Rectal smooth muscle tissue (tissue), 1 donor: ENCODE results near the gene ABITRAM.
"Not testable (repeated sequence)": the region's sequence is repeated elsewhere in the genome, so short reads cannot be mapped to it uniquely, and the experiment has no call there.

Experiments used
- H3K27ac ChIP-seq: one replicate; pipeline ENCODE4 v1.7.0; 2013; ENCODE audit warnings: low read depth, low read length, inconsistent platforms
- H3K27me3 ChIP-seq: one replicate; pipeline ENCODE4 v1.7.0; 2013; ENCODE audit warnings: low read length; ENCODE audit not compliant: control insufficient read depth, insufficient read depth
- H3K36me3 ChIP-seq: one replicate; pipeline ENCODE4 v1.7.0; 2013; ENCODE audit warnings: low read length; ENCODE audit not compliant: control insufficient read depth, insufficient read depth
- H3K4me1 ChIP-seq: one replicate; pipeline ENCODE4 v1.7.0; 2013; ENCODE audit warnings: low read length; ENCODE audit not compliant: control insufficient read depth, insufficient read depth
- H3K4me3 ChIP-seq: one replicate; pipeline ENCODE4 v1.7.0; 2013; ENCODE audit warnings: low read length
- H3K9ac ChIP-seq: one replicate; pipeline ENCODE4 v1.7.0; 2013; ENCODE audit warnings: low read length

ABITRAM gene

GRCh38 chr9:108905494-108905893 lies 28.7 kb upstream of the ABITRAM start:
- H3K36me3 ChIP-seq, result peaks cover 21% of the 10 kb centered on the region
- no peak overlapping the region for H3K9ac ChIP-seq
- no peak overlapping the region for H3K4me3 ChIP-seq

GRCh38 chr9:108910402-108910801 lies 23.8 kb upstream of the ABITRAM start:
- H3K27ac ChIP-seq, result no peak overlapping the region
- H3K4me1 ChIP-seq, result no peaks in the 10 kb centered on the region
- peaks cover 19% of the 10 kb centered on the region for H3K36me3 ChIP-seq
- no peaks in the 10 kb centered on the region for H3K27me3 ChIP-seq
- H3K4me3 ChIP-seq, result no peak overlapping the region
- H3K9ac ChIP-seq, result no peak overlapping the region

More at GRCh38 chr9:108905494-108905893, 28.7 kb upstream of the ABITRAM start:
- Histone ChIP-seq H3K27me3 (no peaks in the 10 kb centered on the region), H3K4me1 (no peaks in the 10 kb centered on the region), H3K27ac (no peak overlapping the region)

- Histone ChIP-seq H3K9ac (no peak overlapping the region), H3K27ac (no peak overlapping the region), H3K4me1 (no peaks in the 10 kb centered on the region), H3K4me3 (no peak overlapping the region), H3K27me3 (no peaks in the 10 kb centered on the region), H3K36me3 (peaks cover 23% of the 10 kb centered on the region)
Observed at GRCh38 chr9:108910914-108911313, 23.3 kb upstream of the ABITRAM start.

GRCh38 chr9:108911820-108912219 lies 22.4 kb upstream of the ABITRAM start:
- H3K4me3 ChIP-seq, result no peak overlapping the region
- H3K9ac ChIP-seq, result no peak overlapping the region
- H3K27ac ChIP-seq, result no peak overlapping the region
- H3K27me3 ChIP-seq, result no peaks in the 10 kb centered on the region
- no peaks in the 10 kb centered on the region for H3K4me1 ChIP-seq
- peaks cover 23% of the 10 kb centered on the region for H3K36me3 ChIP-seq

DNA sequence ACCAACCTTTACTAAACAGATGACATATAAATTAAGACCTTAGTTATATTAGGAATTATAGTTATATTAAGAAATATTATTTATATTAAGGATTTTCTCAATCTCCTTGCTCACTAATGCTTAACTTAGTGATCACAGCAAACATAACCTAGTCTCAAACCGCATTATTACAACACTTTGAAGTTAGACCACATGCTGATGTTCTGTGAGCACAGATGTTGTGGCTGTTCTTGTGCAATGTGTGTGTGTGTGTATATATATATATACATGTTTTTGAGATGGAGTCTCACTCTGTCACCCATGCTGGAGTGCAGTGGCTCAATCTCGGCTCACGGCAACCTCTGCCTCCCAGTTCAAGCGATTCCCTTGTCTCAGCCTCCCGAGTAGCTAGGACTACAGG lies 20.8 kb upstream of the ABITRAM start:
- Histone ChIP-seq H3K27me3 (no peaks in the 10 kb centered on the region), H3K4me1 (no peaks in the 10 kb centered on the region), H3K36me3 (peaks cover 20% of the 10 kb centered on the region)

GRCh38 chr9:108919517-108919916 lies 14.7 kb upstream of the ABITRAM start:
- Histone ChIP-seq H3K9ac (no peak overlapping the region), H3K36me3 (peaks cover 16% of the 10 kb centered on the region), H3K4me3 (no peak overlapping the region), H3K27ac (no peak overlapping the region), H3K27me3 (no peaks in the 10 kb centered on the region), H3K4me1 (no peaks in the 10 kb centered on the region)

More for the DNA sequence above, 20.8 kb upstream of the ABITRAM start:
- H3K27ac ChIP-seq, result no peak overlapping the region
- no peak overlapping the region for H3K9ac ChIP-seq
- no peak overlapping the region for H3K4me3 ChIP-seq

- not testable (repeated sequence) for H3K27ac ChIP-seq, H3K9ac ChIP-seq, H3K4me3 ChIP-seq, H3K27me3 ChIP-seq, H3K4me1 ChIP-seq
- peaks cover 21% of the 10 kb centered on the region for H3K36me3 ChIP-seq
Observed at GRCh38 chr9:108920401-108920800, 13.8 kb upstream of the ABITRAM start.

- H3K27me3 ChIP-seq, result no peaks in the 10 kb centered on the region
- H3K36me3 ChIP-seq, result peaks cover 21% of the 10 kb centered on the region
- no peaks in the 10 kb centered on the region for H3K4me1 ChIP-seq
- no peak overlapping the region for H3K27ac ChIP-seq
- no peak overlapping the region for H3K9ac ChIP-seq
- no peak overlapping the region for H3K4me3 ChIP-seq
Observed at GRCh38 chr9:108921200-108921599, 13.0 kb upstream of the ABITRAM start.

GRCh38 chr9:108924466-108924865 lies 9.7 kb upstream of the ABITRAM start:
- Histone ChIP-seq H3K9ac (no peak overlapping the region), H3K4me1 (no peaks in the 10 kb centered on the region), H3K4me3 (no peak overlapping the region), H3K27me3 (no peaks in the 10 kb centered on the region), H3K27ac (no peak overlapping the region), H3K36me3 (peaks cover 23% of the 10 kb centered on the region)

- H3K4me3 ChIP-seq, result no peak overlapping the region
- no peaks in the 10 kb centered on the region for H3K27me3 ChIP-seq
- H3K4me1 ChIP-seq, result peaks cover 7% of the 10 kb centered on the region
- no peak overlapping the region for H3K9ac ChIP-seq
- H3K36me3 ChIP-seq, result peaks cover 23% of the 10 kb centered on the region
- H3K27ac ChIP-seq, result no peak overlapping the region
Observed at GRCh38 chr9:108928386-108928785, 5.8 kb upstream of the ABITRAM start.

GRCh38 chr9:108933231-108933717 lies 926 bp upstream of the ABITRAM start:
- Histone ChIP-seq H3K27ac (peak overlapping the region; percentile 91), H3K27me3 (no peaks in the 10 kb centered on the region), H3K4me3 (peak overlapping the region; percentile 96), H3K9ac (peak overlapping the region; percentile 81), H3K4me1 (peaks cover 13% of the 10 kb centered on the region), H3K36me3 (no peaks in the 10 kb centered on the region)

GRCh38 chr9:108933718-108934322 lies 380 bp upstream of the ABITRAM start, which contains the start of gene ELP1:
Gene ELP1 (minus strand): TSS chr9:108934124. CDS start chr9:108931146, 2,978 bp downstream.
- Histone ChIP-seq H3K27ac (peak within 1 kb of the TSS; percentile 91), H3K9ac (peak within 1 kb of the TSS; percentile 81), H3K4me1 (peaks cover 13% of the 10 kb centered on the region), H3K27me3 (no peaks in the 10 kb centered on the region), H3K36me3 (no peaks in the 10 kb centered on the region), H3K4me3 (peak within 1 kb of the TSS; percentile 96)
